HepG2 (cell line): ENCODE results near the gene CSNK2A2. TPM values are rescaled to one million over a fixed set of nuclear protein-coding genes. Genes with fewer than 3 reads are reported as not detected.

ENCODE experiments used
- ATRX ChIP-seq: sonication (generic); formaldehyde crosslinking; IDR thresholded peaks from 2 replicates; pipeline ENCODE4 v1.4.0; 2020; ENCODE audit warnings: missing genetic modification reagents, borderline replicate concordance
- BRF2 ChIP-seq: sonication (generic); formaldehyde crosslinking; IDR thresholded peaks from 2 replicates; pipeline ENCODE4 v1.8.1; 2022; ENCODE audit warnings: mild to moderate bottlenecking, missing genetic modification reagents
- CC2D1A ChIP-seq: sonication (generic); formaldehyde crosslinking; IDR thresholded peaks from 2 replicates; pipeline ENCODE4 v1.8.1; 2023; ENCODE audit warnings: mild to moderate bottlenecking, missing genetic modification reagents
- CEBPG ChIP-seq: IDR thresholded peaks from 2 replicates; pipeline ENCODE4 v1.6.1; 2016
- CREM ChIP-seq, 2 experiments: sonication (generic) in 1 of 2; formaldehyde crosslinking in 1 of 2; IDR thresholded peaks; 2 replicates each; pipeline versions ENCODE4 v1.4.0 to v1.6.1; 2016 to 2020; ENCODE audit warnings: antibody characterized with exemption in 1 of 2, mild to moderate bottlenecking in 1 of 2, missing genetic modification reagents in 1 of 2
- HOXA5 ChIP-seq: sonication (generic); formaldehyde crosslinking; IDR thresholded peaks from 2 replicates; pipeline ENCODE4 v1.4.0; 2020; ENCODE audit warnings: missing genetic modification reagents
- IKZF5 ChIP-seq: IDR thresholded peaks from 2 replicates; pipeline ENCODE4 v1.6.1; 2018; ENCODE audit warnings: missing genetic modification reagents, mild to moderate bottlenecking, missing compliant biosample characterization
- MBNL3 ChIP-seq: fragments of 250-450 bp; sonication (Bioruptor Pico); conservative IDR thresholded peaks from 2 replicates; pipeline ENCODE4 v1.8.0; 2022; ENCODE audit warnings: mild to moderate bottlenecking, inconsistent platforms
- MTF2 ChIP-seq: sonication (generic); formaldehyde crosslinking; IDR thresholded peaks from 2 replicates; pipeline ENCODE4 v1.5.0; 2020; ENCODE audit warnings: missing genetic modification reagents, borderline replicate concordance
- NAIF1 ChIP-seq: sonication (generic); formaldehyde crosslinking; IDR thresholded peaks from 2 replicates; pipeline ENCODE4 v1.5.0; 2020; ENCODE audit warnings: mild to moderate bottlenecking, missing genetic modification reagents, borderline replicate concordance
- NBN ChIP-seq: fragments of 450-650 bp; conservative IDR thresholded peaks from 2 replicates; pipeline ENCODE4 v1.6.1; 2017
- RFX5 ChIP-seq: IDR thresholded peaks from 2 replicates; pipeline ENCODE4 v1.6.1; 2011; ENCODE audit warnings: low read depth, low read length, improper control_type of control experiment
- SMARCE1 ChIP-seq: fragments of 450-650 bp; IDR thresholded peaks from 2 replicates; pipeline ENCODE4 v1.6.1; 2017; ENCODE audit warnings: borderline replicate concordance
- TOE1 ChIP-seq: sonication (generic); formaldehyde crosslinking; IDR thresholded peaks from 2 replicates; pipeline ENCODE4 v1.4.0; 2020; ENCODE audit warnings: mild to moderate bottlenecking, missing genetic modification reagents
- TRIM22 ChIP-seq: fragments of 450-650 bp; IDR thresholded peaks from 2 replicates; pipeline ENCODE4 v1.6.1; 2017
- ZBTB33 ChIP-seq: sonication (generic); formaldehyde crosslinking; IDR thresholded peaks from 2 replicates; pipeline ENCODE4 v1.4.0; 2020; ENCODE audit warnings: missing genetic modification reagents
- ZFYVE20 ChIP-seq: sonication (generic); formaldehyde crosslinking; IDR thresholded peaks from 2 replicates; pipeline ENCODE4 v1.8.0; 2023; ENCODE audit warnings: low read depth, mild to moderate bottlenecking, moderate library complexity, missing genetic modification reagents, borderline replicate concordance
- ZKSCAN1 ChIP-seq: fragments of 150-350 bp; IDR thresholded peaks from 2 replicates; pipeline ENCODE4 v1.6.1; 2014; ENCODE audit warnings: low read length
- ZNF260 ChIP-seq: sonication (generic); formaldehyde crosslinking; IDR thresholded peaks from 2 replicates; pipeline ENCODE4 v1.4.0; 2020; ENCODE audit warnings: missing genetic modification reagents, low read depth, mild to moderate bottlenecking, borderline replicate concordance
- ZNF33B ChIP-seq: sonication (generic); formaldehyde crosslinking; IDR thresholded peaks from 2 replicates; pipeline ENCODE4 v1.5.1; 2020; ENCODE audit warnings: mild to moderate bottlenecking, missing genetic modification reagents
- ZNF530 ChIP-seq: sonication (generic); formaldehyde crosslinking; IDR thresholded peaks from 2 replicates; pipeline ENCODE4 v1.5.0; 2020; ENCODE audit warnings: low read depth, mild to moderate bottlenecking, missing genetic modification reagents
- ZNF629 ChIP-seq: sonication (generic); formaldehyde crosslinking; conservative IDR thresholded peaks from 2 replicates; pipeline ENCODE4 v1.5.0; 2020; ENCODE audit warnings: missing genetic modification reagents
- ZNF883 ChIP-seq: sonication (generic); formaldehyde crosslinking; IDR thresholded peaks from 2 replicates; pipeline ENCODE4 v1.5.1; 2020; ENCODE audit warnings: mild to moderate bottlenecking, missing genetic modification reagents; ENCODE audit errors: not compliant biosample characterization
- ZSCAN5A ChIP-seq: sonication (generic); formaldehyde crosslinking; IDR thresholded peaks from 2 replicates; pipeline ENCODE4 v1.8.0; 2022; ENCODE audit warnings: mild to moderate bottlenecking, missing genetic modification reagents, borderline replicate concordance
- polyA plus RNA-seq, 8 experiments: library from polyadenylated mRNA; depleted of rRNA in 3 of 8; stranded (reverse) in 7 of 8; unstranded in 1 of 8; fragments of >200 nt; fragmentation: Illumina TruSeq in 4 of 8; extraction: Trizol in 4 of 8; gene quantifications; 2 replicates each; pipeline versions ENCODE4 v1.2.1 to v1.2.3, GENCODE V29; 2011 to 2016; ENCODE audit warnings: low read depth in 4 of 8, missing spikeins in 1 of 8, mixed read lengths in 1 of 8; ENCODE audit not compliant: insufficient read depth in 1 of 8
- total RNA-seq, 5 experiments: library from RNA; depleted of rRNA; stranded (reverse); fragments of >200 nt; fragmentation: Illumina TruSeq; extraction: Trizol; gene quantifications; 2 replicates each; pipeline ENCODE4 v1.2.3, GENCODE V29; 2016; ENCODE audit warnings: low read depth in 1 of 5

CSNK2A2 gene
- total and polyA plus RNA-seq, 2 of the 13 experiments (the other 11 are each of a cell fraction or from before 2014, with no cell fraction given), result 46.4 to 56.9 TPM

GRCh38 chr16:58222532-58223316 lies 24.8 kb upstream of the CSNK2A2 start (continued):
- TF ChIP-seq ZSCAN5A (CRISPR knock-in tag), result 0 out of 2 replicates have a peak, but pooled peaks have one; percentile 28
- no peak for TF ChIP-seq ZNF883 (CRISPR knock-in tag)
- no peak for TF ChIP-seq NBN
- TF ChIP-seq CEBPG (CRISPR knock-in tag), result peak; percentile 87
- TF ChIP-seq IKZF5, result peak; percentile 34; the same call in 1 of the 2 replicates
- TF ChIP-seq BRF2, result 0 out of 2 replicates have a peak, but pooled peaks have one; percentile 45
- TF ChIP-seq ZNF629 (CRISPR knock-in tag), result peak; percentile 84
- no peak for TF ChIP-seq TRIM22
- no peak for TF ChIP-seq HOXA5 (CRISPR knock-in tag)
- TF ChIP-seq CC2D1A (CRISPR knock-in tag), result no peak
- no peak for TF ChIP-seq TOE1
- TF ChIP-seq MBNL3 (CRISPR knock-in tag), result no peak
- TF ChIP-seq ZFYVE20, result no peak
- no peak for TF ChIP-seq ZKSCAN1
- TF ChIP-seq ATRX, result no peak
- no peak for TF ChIP-seq ZNF260 (CRISPR knock-in tag)
- no peak for TF ChIP-seq ZNF33B (CRISPR knock-in tag)
- TF ChIP-seq SMARCE1, result no peak
- TF ChIP-seq MTF2 (CRISPR knock-in tag), result no peak
- TF ChIP-seq ZNF530 (CRISPR knock-in tag), result no peak
- no peak for TF ChIP-seq NAIF1 (CRISPR knock-in tag)
- no peak for TF ChIP-seq RFX5
- peak; percentile 18; the same call in 1 of the 2 replicates for TF ChIP-seq CREM (IDR thresholded peaks at IDR 0.05)
- no peak for TF ChIP-seq CREM (CRISPR knock-in tag; IDR thresholded peaks at IDR 0.05)
- peak; percentile 28; the same call in 1 of the 2 replicates for TF ChIP-seq ZBTB33 (CRISPR knock-in tag)
